SW 1271 (cell line): ENCODE results near the gene CXCR6.

Experiments used
- DNase-seq, 2 experiments: peaks; one replicate each; lab custom pipeline; 2025; lab: John Stamatoyannopoulos, UW

Gene CXCR6

DNA sequence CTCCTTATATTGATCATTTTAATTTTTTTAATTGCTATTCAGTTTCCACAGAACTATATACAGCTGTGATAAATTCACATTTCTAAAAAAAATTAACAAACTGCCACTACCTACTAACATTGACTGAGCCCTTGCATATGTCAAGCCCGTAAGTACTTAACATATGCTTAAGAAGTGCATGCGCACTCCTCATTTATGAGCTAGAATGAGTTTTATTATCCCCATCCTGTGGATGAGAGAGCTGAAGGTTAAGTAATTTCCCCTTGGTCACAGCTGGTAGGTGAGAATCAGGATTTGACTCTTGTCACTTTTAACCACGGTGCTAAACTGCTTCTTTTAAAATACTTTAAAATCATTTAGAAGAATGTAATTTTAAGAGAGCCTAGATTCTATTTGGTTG, 25.9 kb downstream of the CXCR6 start:
- DNase-seq: no peak

- DNase-seq: no peak
Measured at GRCh38 chr3:45969953-45970352, 26.7 kb downstream of the CXCR6 start.

GRCh38 chr3:45972534-45973402, 29.5 kb downstream of the CXCR6 start:
- DNase-seq: no peak

DNA sequence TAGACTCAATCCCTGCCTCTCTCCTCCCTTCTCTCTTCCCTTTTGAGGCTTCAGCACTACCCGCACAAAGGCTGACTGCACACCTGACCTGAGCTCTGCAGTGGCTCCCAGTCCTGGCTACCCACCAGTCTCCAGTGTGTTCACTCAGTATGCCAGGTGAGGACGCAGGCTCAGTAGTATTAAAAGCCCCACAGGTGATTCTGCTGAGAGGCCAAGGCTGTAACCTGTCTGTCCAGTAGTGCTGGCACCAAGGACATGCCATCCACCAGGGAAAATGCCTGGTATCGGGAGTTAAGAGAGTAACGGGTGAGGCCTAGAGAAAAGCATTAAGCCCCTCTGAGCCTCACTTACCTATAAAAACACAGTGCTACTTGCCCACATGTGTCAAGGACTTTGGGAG, 31.4 kb downstream of the CXCR6 start:
- no peak for DNase-seq

GRCh38 chr3:45975686-45976085, 32.4 kb downstream of the CXCR6 start:
- no peak for DNase-seq

DNA sequence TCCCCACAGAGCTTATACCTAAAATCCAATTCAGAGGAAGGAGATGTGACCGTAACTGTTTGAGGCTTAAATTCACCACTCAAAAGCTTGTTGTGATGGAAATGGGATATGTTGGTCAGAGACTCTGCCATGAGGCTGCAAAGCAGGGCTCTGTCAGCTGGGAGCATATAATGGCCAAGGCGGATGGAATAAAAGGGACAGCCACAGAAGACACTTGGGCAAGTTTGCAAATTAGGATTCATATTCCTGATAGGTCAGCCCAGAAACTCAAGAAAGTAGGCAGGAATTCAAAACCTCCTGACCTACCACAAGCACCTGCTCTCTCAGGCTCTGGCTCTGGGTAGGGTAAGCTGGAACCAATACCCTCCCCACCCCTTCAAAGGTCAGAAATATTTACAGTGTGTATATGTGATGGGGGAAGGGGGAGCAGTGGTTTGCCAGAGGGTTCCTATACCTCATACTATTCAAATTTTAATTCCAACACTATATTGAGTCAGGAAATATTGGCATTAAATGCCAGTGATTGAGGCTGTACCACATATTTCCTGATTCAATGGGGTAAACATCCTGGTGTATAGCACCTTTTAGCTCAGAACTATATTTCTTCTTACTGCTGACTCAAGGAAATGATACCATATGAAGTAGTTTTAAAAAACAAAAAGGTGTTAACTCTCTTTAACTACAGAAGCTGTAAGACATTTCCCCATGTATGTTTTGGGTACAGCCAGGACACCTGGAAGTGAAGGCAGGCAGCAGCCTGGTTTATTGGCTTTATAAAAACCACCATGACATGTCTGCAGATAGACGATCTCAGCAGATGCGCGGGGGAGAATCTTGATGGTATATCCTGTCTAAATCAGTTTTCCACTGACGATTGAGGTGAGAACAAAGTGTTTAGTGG, 33.2 kb downstream of the CXCR6 start:
- DNase-seq: no peak

DNA sequence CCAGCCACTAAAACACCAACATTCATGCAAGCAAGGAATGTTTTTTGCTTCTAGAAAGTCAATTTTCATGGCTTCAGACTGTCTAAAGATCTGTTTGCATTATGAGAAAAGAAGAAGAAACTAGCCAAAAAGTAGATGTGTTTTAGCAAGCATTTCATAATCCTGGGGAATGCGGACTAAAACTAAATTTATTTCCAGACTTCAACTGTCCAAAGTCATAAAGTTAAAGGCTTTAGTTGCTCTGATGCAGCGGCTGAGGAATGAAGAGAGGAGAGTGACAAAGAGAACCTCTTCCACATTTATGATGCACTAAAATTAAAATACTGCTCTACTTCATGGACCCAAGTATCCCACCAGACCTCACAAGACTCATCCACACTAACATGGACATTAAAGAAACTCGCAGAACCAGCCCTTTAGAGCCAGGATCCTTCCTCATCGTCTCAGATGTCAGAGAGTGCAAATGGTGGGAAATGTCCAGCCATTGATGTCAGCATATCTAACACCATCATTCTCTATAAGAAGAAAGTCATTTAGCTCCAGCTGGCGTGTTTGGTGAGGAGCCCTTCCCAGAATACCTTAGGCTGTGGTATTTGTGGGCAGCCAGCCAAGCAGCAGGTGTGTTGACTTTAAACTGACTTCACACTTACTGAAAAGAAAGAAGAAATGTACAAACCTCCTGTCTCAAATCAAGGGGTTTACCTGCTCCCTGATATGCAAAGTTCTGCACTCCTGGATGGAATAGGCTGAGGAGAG, 34.9 kb downstream of the CXCR6 start:
- no peak for DNase-seq

DNA sequence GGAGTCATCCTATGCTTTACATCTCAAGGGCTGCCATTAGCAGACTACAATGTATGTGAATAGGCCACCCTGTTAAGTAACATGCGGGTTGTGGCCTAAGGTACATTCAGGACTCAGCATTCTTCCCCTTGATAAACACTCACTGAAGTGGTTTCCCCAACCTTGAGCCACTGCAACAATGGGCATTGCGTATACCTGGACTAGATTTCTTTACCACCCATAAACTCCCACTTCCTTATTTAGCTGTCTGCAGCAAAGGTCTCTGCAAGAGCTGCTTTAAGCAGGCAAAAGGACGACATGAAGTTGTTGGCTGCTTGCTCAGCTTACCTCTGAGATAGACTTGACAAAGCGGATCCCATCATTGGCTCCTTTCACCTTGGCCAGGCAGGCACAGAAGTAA, 36.1 kb downstream of the CXCR6 start:
- DNase-seq: no peak

DNA sequence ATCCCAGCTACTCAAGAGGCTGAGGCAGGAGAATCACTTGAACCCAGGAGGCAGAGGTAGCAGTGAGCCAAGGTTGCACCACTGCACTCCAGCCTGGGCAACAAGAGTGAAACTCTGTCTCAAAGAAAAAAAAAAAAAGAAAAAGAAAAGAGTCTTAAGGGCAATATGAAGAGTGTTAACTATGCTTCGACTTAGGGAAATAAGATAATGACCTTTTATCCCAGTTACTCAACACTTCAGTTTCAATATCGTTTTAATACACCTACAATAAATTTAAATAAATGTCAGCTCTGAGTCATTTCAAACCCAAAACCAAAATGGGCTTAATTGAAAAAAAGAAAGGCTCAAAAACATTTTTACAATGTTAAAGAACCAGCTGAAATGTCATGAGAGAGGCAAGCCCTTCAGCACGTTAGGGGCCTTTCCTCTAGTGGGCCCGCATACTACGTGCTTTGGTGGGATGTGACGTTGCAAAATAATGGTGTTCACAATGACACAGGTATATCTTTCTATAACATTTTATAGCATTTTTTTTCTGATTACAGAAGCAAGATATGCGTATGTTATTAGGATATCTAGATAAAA, 37.1 kb downstream of the CXCR6 start:
- no peak for DNase-seq

DNA sequence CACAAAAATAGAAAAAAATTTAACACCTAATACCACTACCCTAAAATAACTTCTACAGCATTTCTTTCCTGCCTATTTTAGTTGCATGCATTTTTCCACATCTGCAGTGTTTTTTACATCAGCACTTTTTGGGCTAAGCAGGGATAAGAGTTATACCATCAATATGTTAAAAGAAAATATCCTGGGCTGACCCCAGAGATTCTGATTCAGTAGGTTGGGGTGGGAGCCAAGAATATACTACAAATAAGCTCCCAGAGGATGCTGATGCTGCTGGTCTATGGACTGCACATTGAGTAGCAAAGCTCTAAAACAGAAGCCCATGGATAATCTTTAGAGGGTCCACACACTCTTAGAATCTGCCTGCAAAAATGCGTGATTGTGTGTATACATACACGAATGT, 37.6 kb downstream of the CXCR6 start:
- DNase-seq: no peak

GRCh38 chr3:45981346-45982074, 38.2 kb downstream of the CXCR6 start:
- DNase-seq: no peak

DNA sequence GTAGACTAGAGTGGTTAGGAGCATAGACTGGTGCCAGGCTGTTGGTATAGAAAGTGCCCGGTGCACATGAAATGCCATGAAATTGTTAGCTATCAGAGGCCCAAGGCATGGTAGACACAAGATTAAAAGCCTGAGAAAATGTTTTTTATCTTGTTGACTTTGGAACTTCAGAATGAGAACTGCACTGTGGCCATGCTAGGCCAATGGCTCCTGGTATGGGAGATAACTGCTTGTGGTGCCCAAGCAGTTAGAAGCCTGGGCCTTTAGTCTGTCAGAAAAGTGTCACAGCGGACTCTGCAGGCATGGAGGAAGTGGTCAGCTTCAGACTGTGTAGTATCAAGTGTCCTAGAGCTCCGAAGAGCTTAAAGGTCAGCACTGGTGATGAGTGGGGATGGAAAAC, 40.5 kb downstream of the CXCR6 start:
- no peak for DNase-seq

- DNase-seq: no peak
Measured at GRCh38 chr3:45984331-45985312, 41.4 kb downstream of the CXCR6 start.

DNA sequence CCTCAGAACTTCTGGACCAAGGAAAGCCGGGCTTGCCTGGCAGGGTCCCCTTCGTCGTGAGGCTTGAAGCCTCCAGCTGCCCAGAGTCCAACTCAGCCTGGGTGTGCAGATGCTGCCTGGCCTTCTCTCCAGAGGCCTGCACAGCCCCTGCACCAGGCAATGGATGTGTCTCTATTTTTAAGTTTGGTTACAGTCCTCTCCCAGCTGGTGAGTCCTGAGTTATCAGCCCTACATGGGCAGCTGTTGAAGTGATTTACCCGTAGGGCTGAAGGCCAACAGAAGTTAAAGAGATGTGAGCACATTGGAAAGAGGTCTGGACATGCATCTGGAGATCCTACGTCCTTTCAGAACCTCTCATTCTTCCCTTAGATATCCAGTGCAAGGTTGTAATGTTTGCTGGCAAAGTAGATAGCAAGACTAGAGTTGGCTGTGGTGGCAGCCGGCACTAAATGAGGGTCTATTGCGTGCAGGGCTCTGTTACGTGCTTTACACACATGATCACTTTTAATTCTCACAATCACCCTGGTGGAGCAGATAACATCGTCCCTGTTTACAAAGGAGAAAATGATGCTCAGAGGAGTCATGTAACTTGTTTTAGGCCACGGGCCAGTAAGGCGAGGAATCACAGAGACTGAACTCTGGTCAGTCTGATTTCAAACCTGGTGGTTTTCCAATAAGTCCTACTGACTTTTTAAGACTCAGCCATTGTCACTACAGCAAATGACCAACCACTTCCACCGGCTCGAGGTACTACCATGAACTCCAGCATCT, 42.5 kb downstream of the CXCR6 start:
- DNase-seq: no peak

GRCh38 chr3:45986303-45986982, 43.2 kb downstream of the CXCR6 start:
- DNase-seq: no peak

DNA sequence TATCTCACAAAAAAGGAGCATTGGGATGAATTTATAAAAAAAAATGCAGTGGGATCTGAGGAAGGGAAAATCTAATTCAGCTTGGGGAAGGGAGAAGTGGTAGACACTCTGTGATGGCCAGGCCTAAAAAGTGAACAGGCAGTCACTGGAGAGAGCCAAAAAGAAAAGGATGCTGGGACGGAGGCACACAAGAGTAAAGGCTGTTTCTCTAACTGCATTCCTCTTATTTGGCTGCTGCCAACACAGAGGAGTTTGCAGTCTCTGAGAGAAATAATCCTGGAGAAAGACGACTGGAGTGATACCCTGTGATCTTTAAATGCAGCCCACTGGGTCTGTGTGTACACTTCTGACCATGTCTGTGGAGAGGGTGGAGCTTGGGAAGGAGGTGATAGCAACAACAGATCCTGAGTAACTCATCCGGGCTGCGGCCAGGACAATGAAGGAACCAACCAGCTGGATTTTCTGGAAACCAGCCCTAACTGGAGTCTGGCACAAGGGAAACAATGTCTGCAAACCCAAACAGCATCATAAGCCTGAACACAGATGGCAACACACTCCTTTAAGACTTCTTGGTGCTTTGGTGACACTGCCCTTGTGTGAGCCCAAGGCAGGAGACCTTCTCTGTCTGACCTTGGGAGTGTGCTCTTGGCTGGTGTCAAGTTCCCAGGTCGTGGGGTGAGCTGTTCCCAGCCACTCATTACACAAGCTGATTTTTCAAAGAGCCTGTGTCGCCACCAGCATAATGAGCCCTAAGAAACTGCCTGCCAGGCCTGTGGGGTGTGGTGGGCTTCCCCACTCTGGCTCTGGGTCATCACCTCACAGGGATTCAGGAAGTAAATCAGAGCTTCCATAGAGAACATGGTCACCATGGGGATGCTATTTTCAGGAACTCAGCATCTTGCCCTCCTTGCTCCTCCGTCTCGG, 44.4 kb downstream of the CXCR6 start:
- DNase-seq: no peak

GRCh38 chr3:45988362-45988761, 45.1 kb downstream of the CXCR6 start:
- no peak for DNase-seq

DNA sequence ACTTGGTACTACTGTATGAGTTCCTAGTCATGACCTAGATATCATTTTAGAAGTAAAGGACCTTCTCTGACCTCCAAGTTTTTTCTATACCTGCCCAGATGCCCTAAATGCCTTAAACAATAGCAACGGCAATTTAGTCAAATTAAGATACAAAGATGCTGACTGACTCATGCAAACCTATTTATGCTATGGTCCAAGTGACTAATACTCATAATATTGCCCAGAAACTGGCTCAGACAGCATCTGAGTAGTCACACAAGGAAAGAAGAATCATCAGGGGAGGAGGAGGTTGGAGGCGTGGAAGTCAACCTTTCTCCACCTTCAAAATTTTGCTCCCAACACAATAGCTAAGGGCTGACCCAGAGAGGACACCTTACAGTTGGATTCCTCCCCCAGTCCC, 45.5 kb downstream of the CXCR6 start:
- no peak for DNase-seq
